Transverse colon (tissue), 4 donors: ENCODE data around the gene MYADML2. TPM values are rescaled to one million over a fixed set of nuclear protein-coding genes. Genes with fewer than 3 reads are reported as not detected.

Experiments used
- DNase-seq: peaks from one replicate; pipeline ENCODE4 v3.0.0-alpha.2; 2019
- H3K27ac ChIP-seq, 4 donors: fragments of 200-600 bp; sonication (generic); 2 replicates each; pipeline ENCODE4 v1.5.1; 2016 to 2018; ENCODE audit warnings: inconsistent platforms in 4 of 4
- H3K27me3 ChIP-seq: fragments of 200-600 bp; sonication (generic); 2 replicates; pipeline ENCODE4 v1.5.1; 2017; ENCODE audit warnings: inconsistent platforms
- H3K36me3 ChIP-seq, 4 donors: fragments of 200-600 bp; sonication (generic); 2 replicates each; pipeline ENCODE4 v1.5.1; 2017 to 2019; ENCODE audit warnings: inconsistent platforms in 4 of 4
- H3K4me1 ChIP-seq, 4 donors: fragments of 200-600 bp; sonication (generic); 2 replicates each; pipeline ENCODE4 v1.5.1; 2017 to 2020; ENCODE audit warnings: inconsistent platforms in 4 of 4
- H3K4me3 ChIP-seq, 4 donors: fragments of 200-600 bp; sonication (generic); 1 replicate in 1 of 4; 2 replicates in 3 of 4; pipeline versions ENCODE4 v1.5.1 to v1.6.1; 2017 to 2019; ENCODE audit warnings: inconsistent platforms in 4 of 4
- H3K9me3 ChIP-seq, 2 donors: fragments of 200-600 bp; sonication (generic); 2 replicates each; pipeline ENCODE4 v1.5.1; 2017 to 2019; ENCODE audit warnings: inconsistent platforms in 2 of 2
- CTCF ChIP-seq, 5 experiments: fragments of 200-600 bp in 3 of 5; fragments of 450-650 bp in 2 of 5; sonication (generic) in 3 of 5; IDR thresholded peaks; 1 replicate in 2 of 5; 2 replicates in 3 of 5; pipeline ENCODE4 v1.5.1; 2016 to 2017; ENCODE audit warnings: antibody characterized with exemption in 5 of 5, inconsistent platforms in 3 of 5, mild to moderate bottlenecking in 2 of 5, moderate library complexity in 1 of 5
- EP300 ChIP-seq: sonication (generic); formaldehyde crosslinking; IDR thresholded peaks from one replicate; pipeline ENCODE4 v1.6.1; 2017; ENCODE audit warnings: antibody characterized with exemption, low read depth
- POLR2A ChIP-seq: fragments of 450-650 bp; IDR thresholded peaks from one replicate; pipeline ENCODE4 v1.6.1; 2016; ENCODE audit warnings: antibody characterized with exemption, mild to moderate bottlenecking, moderate library complexity
- POLR2AphosphoS5 ChIP-seq, 3 donors: sonication (generic); formaldehyde crosslinking; IDR thresholded peaks; one replicate each; pipeline ENCODE4 v1.6.1; 2016; ENCODE audit warnings: antibody characterized with exemption in 3 of 3
- WGBS, 2 donors: methylation state at CpG; one replicate each; pipeline ENCODE4 v1.1.5; 2018; ENCODE audit warnings: low coverage in 1 of 2; 5-methylcytosine and 5-hydroxymethylcytosine counted together
- in situ Hi-C, 4 donors: fragments of 200-750 bp; cut with MboI; loops; one replicate each; pipeline versions ENCODE4 v1.15.0 to v1.15.1; 2017; ENCODE audit warnings: low sequenced_read_pairs in 3 of 4, low pct_ligation_motif_present in 1 of 4, low pct_unique_long_range_greater_than_20kb in 1 of 4
- intact Hi-C: fragments of 100-400 bp; cut with DNase I; formaldehyde crosslinking; loops from one replicate; pipeline ENCODE4 v1.15.1; 2023; ENCODE audit warnings: low total_unique reads
- total RNA-seq, 4 donors: library from RNA; depleted of rRNA; stranded (reverse); fragments of >200 nt; gene quantifications; one replicate each; pipeline ENCODE4 v1.1.0, GENCODE V29; 2016

The MYADML2 gene
- total RNA-seq, 4 donors from 2014 or later = not detected

- TF ChIP-seq POLR2AphosphoS5 (IDR thresholded peaks at IDR 0.05) (no peak), EP300 (no peak), CTCF (IDR thresholded peaks at IDR 0.05) (no peak), POLR2A (no peak)
- in situ Hi-C loops (no loop called here), intact Hi-C loops (no loop called here)
- Histone ChIP-seq H3K4me1 (peaks cover 10 to 17% (median 13%) of the 10 kb centered on the region in 4 donors), H3K9me3 (no peaks in the 10 kb centered on the region), H3K36me3 (peaks cover 0 to 30% (median 4%) of the 10 kb centered on the region in 4 donors), H3K27me3 (peaks cover 21% of the 10 kb centered on the region), H3K4me3 (no peak overlapping the region), H3K27ac (no peak overlapping the region)
- DNase-seq = no peak
- WGBS, 2 donors = 94% methylated on average over 9 of the region's 9 CpGs; no CpG with 5 or more reads in 1 of the 2 donors
Observed at GRCh38 chr17:81898885-81899284, 48.1 kb downstream of the MYADML2 start.

- 90 to 93% methylated on average over 5 to 19 of the region's 19 CpGs for WGBS, 2 donors
- Histone ChIP-seq H3K27ac (no peak overlapping the region), H3K9me3 (no peaks in the 10 kb centered on the region), H3K36me3 (peaks cover 0 to 30% (median 4%) of the 10 kb centered on the region in 4 donors), H3K4me3 (no peak overlapping the region), H3K4me1 (peaks cover 10 to 17% (median 13%) of the 10 kb centered on the region in 4 donors), H3K27me3 (peaks cover 21% of the 10 kb centered on the region)
- in situ Hi-C loops = no loop called here
- TF ChIP-seq POLR2AphosphoS5 (IDR thresholded peaks at IDR 0.05) (no peak), CTCF (IDR thresholded peaks at IDR 0.05) (no peak), EP300 (no peak), POLR2A (no peak)
- no peak for DNase-seq
- intact Hi-C loops = no loop called here
Observed at GRCh38 chr17:81898029-81898866, 48.8 kb downstream of the MYADML2 start.

GRCh38 chr17:81895400-81895799 lies 51.6 kb downstream of the MYADML2 start:
- Histone ChIP-seq H3K27ac (no peak overlapping the region), H3K9me3 (no peaks in the 10 kb centered on the region), H3K4me1 (peaks cover 7 to 15% (median 12%) of the 10 kb centered on the region in 4 donors), H3K36me3 (peaks cover 0 to 30% (median 4%) of the 10 kb centered on the region in 4 donors), H3K4me3 (no peak overlapping the region), H3K27me3 (no peaks in the 10 kb centered on the region)
- intact Hi-C loops = no loop called here
- TF ChIP-seq POLR2A (no peak), EP300 (no peak), POLR2AphosphoS5 (IDR thresholded peaks at IDR 0.05) (no peak), CTCF (IDR thresholded peaks at IDR 0.05) (no peak)
- WGBS, 2 donors = 88 to 96% methylated on average over 4 to 11 of the region's 11 CpGs
- no peak for DNase-seq
- in situ Hi-C loops = no loop called here

- Histone ChIP-seq H3K9me3 (no peaks in the 10 kb centered on the region), H3K4me3 (peak overlapping the region; percentile 64 to 92 (median 76)), H3K27ac (peak overlapping the region; percentile 87 to 98 (median 93)), H3K36me3 (peaks cover 0 to 38% (median 17%) of the 10 kb centered on the region in 4 donors), H3K27me3 (no peaks in the 10 kb centered on the region), H3K4me1 (peaks cover 16 to 25% (median 20%) of the 10 kb centered on the region in 4 donors)
- in situ Hi-C loops (no loop called here), intact Hi-C loops (no loop called here)
- TF ChIP-seq POLR2A = no peak
- no peak for TF ChIP-seq CTCF (IDR thresholded peaks at IDR 0.05)
- no peak for TF ChIP-seq POLR2AphosphoS5 (IDR thresholded peaks at IDR 0.05)
- TF ChIP-seq EP300 = no peak
- no CpG with 5 or more reads among the region's 40 CpGs for WGBS, 2 donors
- DNase-seq = no peak
Observed at GRCh38 chr17:81891303-81891552, 55.8 kb downstream of the MYADML2 start.
